IMR-90 (cell line): ENCODE measurements around the gene AVP. TPM values are rescaled to one million over a fixed set of nuclear protein-coding genes. Genes with fewer than 3 reads are reported as not detected.

Experiments used
- ATAC-seq: fragments of 200-7000 bp; cut with Tn5 transposase; 2 replicates; pipeline ENCODE4 v1.9.1; 2020; ENCODE audit warnings: low read depth, mild to moderate bottlenecking, moderate library complexity
- BruUV-seq: library from RNA; stranded (reverse); fragments of 400-500 nt; replicated peaks from 2 replicates; lab custom pipeline; 2021; lab: Mats Ljungman, UMichigan
- CTCF ChIA-PET: fragments of 300-600 bp; formaldehyde crosslinking; extraction: SDS; loops from one replicate; lab custom pipeline; 2021; ENCODE audit warnings: antibody characterized with exemption; lab: Yijun Ruan, JAX
- POLR2A ChIA-PET: fragments of 300-600 bp; sonication (Branson Sonifier 250); formaldehyde crosslinking; loops from one replicate; lab custom pipeline; 2022; ENCODE audit warnings: antibody characterized with exemption; ENCODE audit not compliant: unreplicated experiment; lab: Charles Lee
- DNase-seq: peaks from one replicate; pipeline ENCODE4 v3.0.0; 2013
- H2AFZ ChIP-seq: replicated peaks from 2 replicates; pipeline ENCODE3; 2013; ENCODE audit warnings: low read length, mild to moderate bottlenecking; ENCODE audit not compliant: poor library complexity
- H2AK5ac ChIP-seq: 2 replicates; pipeline ENCODE4 v1.6.1; 2013; ENCODE audit warnings: low read depth, low read length, inconsistent platforms
- H2AK9ac ChIP-seq: replicated peaks from 2 replicates; pipeline ENCODE3; 2013; ENCODE audit warnings: mild to moderate bottlenecking, low read depth, low read length, moderate library complexity; ENCODE audit not compliant: poor library complexity
- H2BK120ac ChIP-seq: 2 replicates; pipeline ENCODE4 v1.6.1; 2013; ENCODE audit warnings: low read depth, low read length, inconsistent platforms
- H2BK15ac ChIP-seq: 3 replicates; pipeline ENCODE4 v1.6.1; 2013; ENCODE audit warnings: low read depth, low read length, inconsistent platforms
- H2BK20ac ChIP-seq: 2 replicates; pipeline ENCODE4 v1.6.1; 2013; ENCODE audit warnings: low read depth, mild to moderate bottlenecking, inconsistent platforms, low read length, moderate library complexity
- H2BK5ac ChIP-seq: 2 replicates; pipeline ENCODE4 v1.6.1; 2013; ENCODE audit warnings: mild to moderate bottlenecking, low read depth, low read length, inconsistent platforms; ENCODE audit not compliant: poor library complexity, severe bottlenecking
- H3K14ac ChIP-seq: replicated peaks from 2 replicates; pipeline ENCODE4 v1.6.1; 2013; ENCODE audit warnings: low read depth, low read length, inconsistent platforms
- H3K18ac ChIP-seq: 2 replicates; pipeline ENCODE4 v1.6.1; 2013; ENCODE audit warnings: low read depth, low read length, control low read depth
- H3K23ac ChIP-seq: 2 replicates; pipeline ENCODE4 v1.6.1; 2013; ENCODE audit warnings: low read depth, low read length, inconsistent platforms
- H3K27ac ChIP-seq: 2 replicates; pipeline ENCODE4 v1.5.1; 2013; ENCODE audit warnings: mild to moderate bottlenecking, control low read depth, low read length; ENCODE audit not compliant: insufficient read depth
- H3K27me3 ChIP-seq: 2 replicates; pipeline ENCODE4 v1.6.1; 2013; ENCODE audit warnings: low read length; ENCODE audit not compliant: control insufficient read depth, insufficient read depth
- H3K36me3 ChIP-seq: 2 replicates; pipeline ENCODE4 v1.6.1; 2013; ENCODE audit warnings: low read length, mixed read lengths; ENCODE audit not compliant: control insufficient read depth, insufficient read depth
- H3K4ac ChIP-seq: 2 replicates; pipeline ENCODE4 v1.6.1; 2013; ENCODE audit warnings: low read depth, low read length, inconsistent platforms
- H3K4me1 ChIP-seq: 2 replicates; pipeline ENCODE4 v1.6.1; 2013; ENCODE audit warnings: low read length, mixed read lengths; ENCODE audit not compliant: control insufficient read depth, insufficient read depth
- H3K4me2 ChIP-seq: 2 replicates; pipeline ENCODE4 v1.6.1; 2013; ENCODE audit warnings: low read depth, mild to moderate bottlenecking, control low read depth, low read length, moderate library complexity
- H3K4me3 ChIP-seq: 2 replicates; pipeline ENCODE4 v1.5.1; 2013; ENCODE audit warnings: low read depth, mild to moderate bottlenecking, control low read depth, low read length, moderate library complexity; ENCODE audit not compliant: insufficient read depth
- H3K56ac ChIP-seq: 2 replicates; pipeline ENCODE4 v1.6.1; 2013; ENCODE audit warnings: low read length, inconsistent platforms; ENCODE audit not compliant: insufficient read depth; ENCODE audit errors: extremely low read depth
- H3K79me1 ChIP-seq, 2 experiments: 2 replicates each; pipeline ENCODE4 v1.6.1; 2013; ENCODE audit warnings: low read length in 2 of 2, inconsistent platforms in 1 of 2, low read depth in 1 of 2
- H3K9ac ChIP-seq: 2 replicates; pipeline ENCODE4 v1.6.1; 2013; ENCODE audit warnings: low read depth, low read length, control low read depth
- H3K9me1 ChIP-seq: 2 replicates; pipeline ENCODE4 v1.6.1; 2013; ENCODE audit warnings: low read length, inconsistent platforms; ENCODE audit not compliant: insufficient read depth
- H3K9me3 ChIP-seq: 2 replicates; pipeline ENCODE4 v1.6.1; 2013; ENCODE audit warnings: low read length; ENCODE audit not compliant: control insufficient read depth, insufficient read depth
- H4K20me1 ChIP-seq: 2 replicates; pipeline ENCODE4 v1.6.1; 2013; ENCODE audit warnings: low read length, inconsistent platforms; ENCODE audit not compliant: insufficient read depth
- H4K5ac ChIP-seq: 2 replicates; pipeline ENCODE4 v1.6.1; 2013; ENCODE audit warnings: mild to moderate bottlenecking, low read depth, low read length, control low read depth
- H4K8ac ChIP-seq, 2 experiments: 2 replicates each; pipeline ENCODE4 v1.6.1; 2013; ENCODE audit warnings: low read depth in 2 of 2, low read length in 2 of 2, control low read depth in 1 of 2, inconsistent platforms in 1 of 2
- H4K91ac ChIP-seq: 2 replicates; pipeline ENCODE4 v1.6.1; 2013; ENCODE audit warnings: low read depth, low read length, inconsistent platforms; ENCODE audit not compliant: insufficient read depth
- BHLHE40 ChIP-seq: fragments of 150-350 bp; IDR thresholded peaks from 2 replicates; pipeline ENCODE4 v1.6.1; 2016; ENCODE audit warnings: mild to moderate bottlenecking, low read depth, low read length
- CEBPB ChIP-seq: IDR thresholded peaks from 2 replicates; pipeline ENCODE4 v1.6.1; 2012; ENCODE audit warnings: low read depth, low read length, improper control_type of control experiment
- CHD1 ChIP-seq: IDR thresholded peaks from 2 replicates; pipeline ENCODE4 v1.6.1; 2012; ENCODE audit warnings: low read depth, low read length, improper control_type of control experiment
- CTCF ChIP-seq: conservative IDR thresholded peaks from 2 replicates; pipeline ENCODE4 v1.5.1; 2012; ENCODE audit warnings: mild to moderate bottlenecking, low read depth, low read length, improper control_type of control experiment
- ELK1 ChIP-seq: fragments of 150-350 bp; IDR thresholded peaks from 2 replicates; pipeline ENCODE4 v1.6.1; 2016; ENCODE audit warnings: low read depth, mild to moderate bottlenecking, low read length, moderate library complexity, borderline replicate concordance
- FOS ChIP-seq: fragments of 150-350 bp; IDR thresholded peaks from 2 replicates; pipeline ENCODE4 v1.6.1; 2016; ENCODE audit warnings: low read depth, low read length
- MAFK ChIP-seq: IDR thresholded peaks from 2 replicates; pipeline ENCODE4 v1.6.1; 2012; ENCODE audit warnings: low read depth, low read length, improper control_type of control experiment
- MAZ ChIP-seq: IDR thresholded peaks from 2 replicates; pipeline ENCODE4 v1.6.1; 2012; ENCODE audit warnings: low read depth, mild to moderate bottlenecking, low read length, improper control_type of control experiment, moderate library complexity, borderline replicate concordance
- MXI1 ChIP-seq: IDR thresholded peaks from 2 replicates; pipeline ENCODE4 v1.6.1; 2012; ENCODE audit warnings: low read depth, mild to moderate bottlenecking, low read length, moderate library complexity, borderline replicate concordance
- NFE2L2 ChIP-seq: fragments of 150-350 bp; IDR thresholded peaks from 2 replicates; pipeline ENCODE4 v1.6.1; 2016; ENCODE audit warnings: low read depth, mild to moderate bottlenecking, low read length
- POLR2A ChIP-seq: IDR thresholded peaks from 2 replicates; pipeline ENCODE4 v1.6.1; 2012; ENCODE audit warnings: mild to moderate bottlenecking, low read depth, low read length
- RAD21 ChIP-seq: IDR thresholded peaks from 2 replicates; pipeline ENCODE4 v1.6.1; 2012; ENCODE audit warnings: low read length, improper control_type of control experiment
- RCOR1 ChIP-seq: IDR thresholded peaks from 2 replicates; pipeline ENCODE4 v1.6.1; 2012; ENCODE audit warnings: mild to moderate bottlenecking, low read length, improper control_type of control experiment; ENCODE audit not compliant: insufficient replicate concordance
- RFX5 ChIP-seq: IDR thresholded peaks from 2 replicates; pipeline ENCODE4 v1.8.0; 2012; ENCODE audit warnings: low read depth, mild to moderate bottlenecking, low read length, moderate library complexity
- SMC3 ChIP-seq: fragments of 150-350 bp; IDR thresholded peaks from 2 replicates; pipeline ENCODE4 v1.6.1; 2016; ENCODE audit warnings: low read depth, mild to moderate bottlenecking, antibody characterized with exemption, low read length, moderate library complexity
- USF2 ChIP-seq: fragments of 150-350 bp; IDR thresholded peaks from 2 replicates; pipeline ENCODE4 v1.6.1; 2017; ENCODE audit warnings: mild to moderate bottlenecking, antibody characterized with exemption, low read length, low read depth
- WGBS, 2 experiments: methylation state at CpG; one replicate each; pipeline versions ENCODE4 v1.1.5 to v1.1.7; 2013; ENCODE audit warnings: missing lambda C conversion rate in 2 of 2; ENCODE audit not compliant: insufficient read length in 1 of 2; ENCODE audit errors: extremely low coverage in 2 of 2; 5-methylcytosine and 5-hydroxymethylcytosine counted together
- dilution Hi-C: fragments of 300-500 bp; cut with HindIII; formaldehyde crosslinking; loops from one replicate; pipeline ENCODE4 v1.14.3; 2018; ENCODE audit warnings: low sequenced_read_pairs; ENCODE audit not compliant: unreplicated experiment
- in situ Hi-C: fragments of 300-500 bp; cut with MboI; formaldehyde crosslinking; loops from 3 replicates; pipeline ENCODE4 v1.14.3; 2019; ENCODE audit warnings: low sequenced_read_pairs, inconsistent platforms, mixed read lengths
- intact Hi-C: fragments of 100-400 bp; cut with micrococcal nuclease; formaldehyde crosslinking; loops from 2 replicates; pipeline ENCODE4 v1.10.0; 2022
- polyA plus RNA-seq, 3 experiments: library from polyadenylated mRNA; depleted of rRNA; stranded (reverse); fragments of >200 nt; gene quantifications; 2 replicates each; pipeline ENCODE4 v1.2.3, GENCODE V29; 2012; ENCODE audit warnings: low replicate concordance in 1 of 3
- total RNA-seq: library from RNA; depleted of rRNA; stranded (reverse); fragments of >200 nt; gene quantifications from 2 replicates; pipeline ENCODE4 v1.2.3, GENCODE V29; 2012

AVP gene
- total and polyA plus RNA-seq, 2 of the 4 experiments (the other 2 are of a cell fraction), result not detected

DNA sequence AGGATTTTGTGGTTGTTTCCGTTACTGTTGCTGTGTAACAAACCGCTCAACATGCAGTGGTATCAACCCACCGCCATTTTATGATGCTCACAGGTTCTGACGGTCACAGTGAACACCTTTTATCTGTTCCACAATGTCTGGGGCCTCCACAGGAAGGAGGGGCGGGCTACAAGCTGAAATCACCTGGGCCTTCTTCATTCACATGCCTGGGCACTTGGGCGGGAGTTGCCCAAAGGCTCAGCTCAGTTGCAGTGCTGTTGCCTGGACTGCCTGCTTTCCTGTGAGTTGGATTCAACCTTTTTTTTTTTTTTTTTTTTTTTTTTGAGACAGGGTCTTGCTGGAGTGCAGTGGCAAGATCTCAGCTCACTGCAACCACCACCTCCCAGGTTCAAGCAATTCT, 16.7 kb upstream of the AVP start:
- Histone ChIP-seq H4K5ac (no peak overlapping the region), H3K4me3 (no peak overlapping the region), H3K4ac (no peak overlapping the region), H3K9me3 (no peaks in the 10 kb centered on the region), H3K4me2 (no peak overlapping the region), H2BK5ac (no peak overlapping the region), H3K14ac (no peak overlapping the region), H4K91ac (no peak overlapping the region), H3K79me1 (no peaks in the 10 kb centered on the region), H2BK20ac (no peak overlapping the region), H3K27me3 (no peaks in the 10 kb centered on the region; the same call in 1 of the 2 replicates), H3K9ac (no peak overlapping the region), H2AK9ac (no peak overlapping the region), H2AFZ (peak overlapping the region; percentile 23), H3K18ac (no peak overlapping the region), H4K20me1 (no peaks in the 10 kb centered on the region), H3K27ac (no peak overlapping the region), H2BK120ac (no peak overlapping the region), H4K8ac (no peak overlapping the region), H3K56ac (no peak overlapping the region), H3K9me1 (no peaks in the 10 kb centered on the region), H3K23ac (no peak overlapping the region), H3K36me3 (peaks cover 1% of the 10 kb centered on the region; the same call in 1 of the 2 replicates), H2BK15ac (no peak overlapping the region), H2AK5ac (no peak overlapping the region), H3K4me1 (no peaks in the 10 kb centered on the region)
- in situ Hi-C loops, result no loop called here
- WGBS, 2 experiments, result 40% methylated on average over 1 of the region's 6 CpGs; no CpG with 5 or more reads in 1 of the 2 experiments
- CTCF ChIA-PET, result no interaction called here
- POLR2A ChIA-PET, result no interaction called here
- intact Hi-C loops, result no loop called here
- DNase-seq (no peak), ATAC-seq (no peak)
- TF ChIP-seq MXI1 (no peak), NFE2L2 (no peak), MAFK (no peak), BHLHE40 (no peak), FOS (no peak), RFX5 (no peak), CHD1 (no peak), RAD21 (no peak), CEBPB (no peak), RCOR1 (no peak), ELK1 (no peak), USF2 (no peak), MAZ (no peak), CTCF (no peak), SMC3 (no peak), POLR2A (no peak)
- BruUV-seq, result no TSS peak
- dilution Hi-C loops, result no loop called here
